HL-60 (cell line): ENCODE results near the gene OBP2A.
A peak's percentile ranks its signal among the peaks of the same experiment; 100 is the strongest.

Experiments
- DNase-seq, 2 experiments: peaks; one replicate each; pipeline ENCODE4 v3.0.0-alpha.2; 2010 to 2020; ENCODE audit warnings: low read depth in 1 of 2, low spot score in 1 of 2
- H3K27ac ChIP-seq: fragments of 250-450 bp; sonication (Bioruptor Pico); replicated peaks from 2 replicates; pipeline ENCODE4 v1.5.1; 2020; ENCODE audit warnings: mild to moderate bottlenecking, moderate library complexity
- H3K27me3 ChIP-seq: fragments of 250-450 bp; sonication (Bioruptor Pico); 2 replicates; pipeline ENCODE4 v1.5.1; 2021; ENCODE audit warnings: mild to moderate bottlenecking, moderate library complexity; ENCODE audit not compliant: insufficient read depth, poor library complexity, severe bottlenecking
- H3K4me3 ChIP-seq: replicated peaks from 2 replicates; pipeline ENCODE4 v1.5.1; 2011; ENCODE audit warnings: mild to moderate bottlenecking, control low read depth, low read length; ENCODE audit not compliant: insufficient read depth
- CTCF ChIP-seq: IDR thresholded peaks from one replicate; pipeline ENCODE4 v1.5.1; 2011; ENCODE audit warnings: low read length, control low read depth, inconsistent platforms; ENCODE audit not compliant: insufficient read depth
- GABPA ChIP-seq: IDR thresholded peaks from 2 replicates; pipeline ENCODE4 v1.6.1; 2012; ENCODE audit warnings: low read depth
- POLR2AphosphoS5 ChIP-seq: IDR thresholded peaks from 2 replicates; pipeline ENCODE4 v1.6.1; 2012; ENCODE audit warnings: low read depth
- REST ChIP-seq: IDR thresholded peaks from 2 replicates; pipeline ENCODE4 v1.6.1; 2012; ENCODE audit warnings: low read depth; ENCODE audit not compliant: insufficient replicate concordance
- SPI1 ChIP-seq: IDR thresholded peaks from 2 replicates; pipeline ENCODE4 v1.6.1; 2012; ENCODE audit warnings: low read depth, mild to moderate bottlenecking, borderline replicate concordance

The OBP2A gene

GRCh38 chr9:135502873-135503321 lies 43.0 kb upstream of the OBP2A start:
- no peak overlapping the region for H3K27ac ChIP-seq
- H3K27me3 ChIP-seq, result no peaks in the 10 kb centered on the region
- no peak overlapping the region for H3K4me3 ChIP-seq
- no peak for DNase-seq
- no peak for TF ChIP-seq REST

GRCh38 chr9:135503371-135504261 lies 42.3 kb upstream of the OBP2A start:
- DNase-seq, result no peak
- H3K27ac ChIP-seq, result no peak overlapping the region
- no peak overlapping the region for H3K4me3 ChIP-seq
- no peaks in the 10 kb centered on the region for H3K27me3 ChIP-seq
- 0 out of 2 replicates have a peak, but pooled peaks have one; percentile 7 for TF ChIP-seq POLR2AphosphoS5
- no peak for TF ChIP-seq REST

- DNase-seq, result peak in 1 of 2 experiments; percentile 59
- no peak overlapping the region for H3K27ac ChIP-seq
- no peaks in the 10 kb centered on the region for H3K27me3 ChIP-seq
- H3K4me3 ChIP-seq, result no peak overlapping the region
- peak; percentile 14; the same call in 1 of the 2 replicates for TF ChIP-seq POLR2AphosphoS5
- no peak for TF ChIP-seq SPI1
- no peak for TF ChIP-seq GABPA
- TF ChIP-seq CTCF, result peak; percentile 94
- no peak for TF ChIP-seq REST
Measured at GRCh38 chr9:135504262-135505243, 41.4 kb upstream of the OBP2A start.
